ENCODE data around the gene AUTS2. TPM values are rescaled to one million over a fixed set of nuclear protein-coding genes. Genes with fewer than 3 reads are reported as not detected.

AUTS2 gene
- total RNA-seq, 3 donors from 2014 or later, result 31.2 to 67.6 (median 36.5) TPM

GRCh38 chr7:69668339-69668870 is 70.1 kb downstream of the AUTS2 start:
- H3K4me3 ChIP-seq, result no peak overlapping the region
- no peak for ATAC-seq
- intact Hi-C loops (cut with DNase I, micrococcal nuclease), result no loop called here
- no peak for DNase-seq
- no peaks in the 10 kb centered on the region for H3K9me3 ChIP-seq
- no peaks in the 10 kb centered on the region for H3K4me1 ChIP-seq (ENCODE audit: low read depth)
- no peaks in the 10 kb centered on the region for H3K36me3 ChIP-seq (ENCODE audit: low read depth)
- no peak for TF ChIP-seq CTCF (IDR thresholded peaks at IDR 0.05)

DNA sequence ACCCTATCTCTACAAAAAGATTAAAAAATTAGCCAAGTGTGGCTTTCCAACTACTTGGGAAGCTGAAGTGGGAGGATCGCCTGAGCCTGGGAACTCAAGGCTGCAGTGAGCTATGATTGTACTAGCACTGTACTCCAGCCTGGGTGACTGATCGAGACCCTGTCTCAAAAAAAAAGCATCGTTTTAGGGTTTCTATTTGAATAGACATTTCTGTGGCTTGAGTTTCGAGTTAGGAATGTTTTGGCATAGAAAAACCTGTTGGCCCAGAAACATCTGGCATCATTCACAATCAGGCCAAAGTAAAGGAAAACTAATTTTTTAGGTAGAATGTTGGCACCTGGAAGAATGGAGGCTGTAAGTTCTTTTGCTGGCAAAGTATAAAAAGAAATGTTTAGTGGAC is 72.4 kb downstream of the AUTS2 start:
- DNase-seq (no peak), ATAC-seq (no peak)
- no peaks in the 10 kb centered on the region for H3K4me1 ChIP-seq (ENCODE audit: low read depth)
- no peak overlapping the region for H3K4me3 ChIP-seq
- TF ChIP-seq CTCF (IDR thresholded peaks at IDR 0.05), result no peak
- H3K9me3 ChIP-seq, result no peaks in the 10 kb centered on the region
- intact Hi-C loops (cut with DNase I, micrococcal nuclease), result no loop called here
- H3K36me3 ChIP-seq (ENCODE audit: low read depth), result no peaks in the 10 kb centered on the region

DNA sequence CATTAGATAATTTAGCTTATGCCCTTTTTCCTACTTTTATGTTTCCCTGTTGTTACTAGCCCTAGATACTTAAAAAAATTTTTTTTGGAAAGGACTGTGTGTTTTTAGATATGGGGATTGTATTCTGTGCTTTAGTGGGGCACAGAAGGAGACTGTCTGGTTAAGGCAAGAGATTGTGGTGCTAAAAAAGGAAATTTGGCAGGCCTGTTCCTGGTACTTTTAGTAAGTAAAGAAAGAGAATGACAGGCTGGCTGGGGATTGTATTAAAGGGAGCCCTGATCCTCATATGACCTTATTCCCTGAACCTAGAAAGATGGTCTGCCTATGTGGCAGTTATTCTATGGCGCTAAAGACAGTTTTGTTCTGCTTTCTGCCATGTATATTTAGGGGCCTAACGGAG is 74.8 kb downstream of the AUTS2 start:
- H3K36me3 ChIP-seq (ENCODE audit: low read depth), result no peaks in the 10 kb centered on the region
- H3K9me3 ChIP-seq, result no peaks in the 10 kb centered on the region
- no peak for ATAC-seq
- intact Hi-C loops (cut with DNase I, micrococcal nuclease), result no loop called here
- TF ChIP-seq CTCF (IDR thresholded peaks at IDR 0.05), result no peak
- no peak overlapping the region for H3K4me3 ChIP-seq
- DNase-seq, result no peak
- no peaks in the 10 kb centered on the region for H3K4me1 ChIP-seq (ENCODE audit: low read depth)

DNA sequence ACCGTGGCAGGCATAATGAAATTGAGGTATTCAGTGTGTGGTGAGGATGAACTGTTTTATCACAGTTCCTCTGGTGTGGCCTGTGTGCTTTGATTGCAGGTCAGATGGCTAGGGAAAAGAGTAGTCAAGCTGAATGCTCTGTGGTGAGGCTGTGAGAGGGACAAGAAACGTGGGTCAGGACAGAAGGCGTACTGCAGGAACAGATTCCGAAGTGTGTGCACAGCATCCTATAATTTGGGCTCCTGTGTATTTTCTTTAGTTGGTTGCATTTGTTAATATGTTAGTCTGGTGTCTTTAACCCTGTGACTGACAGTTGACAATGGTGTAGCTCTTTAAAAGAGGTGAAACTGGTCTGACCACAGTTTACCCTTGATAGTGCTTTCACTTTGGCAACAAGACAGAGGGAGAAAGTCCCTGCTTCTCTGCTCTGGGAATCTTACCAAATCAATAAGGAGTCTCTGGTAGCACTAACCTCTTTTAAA is 76.5 kb downstream of the AUTS2 start:
- Histone ChIP-seq H3K4me3 (no peak overlapping the region), H3K9me3 (no peaks in the 10 kb centered on the region), H3K36me3 (ENCODE audit: low read depth) (no peaks in the 10 kb centered on the region), H3K4me1 (ENCODE audit: low read depth) (no peaks in the 10 kb centered on the region)
- TF ChIP-seq CTCF (IDR thresholded peaks at IDR 0.05), result no peak
- DNase-seq (no peak), ATAC-seq (no peak)
- intact Hi-C loops (cut with DNase I, micrococcal nuclease), result no loop called here

DNA sequence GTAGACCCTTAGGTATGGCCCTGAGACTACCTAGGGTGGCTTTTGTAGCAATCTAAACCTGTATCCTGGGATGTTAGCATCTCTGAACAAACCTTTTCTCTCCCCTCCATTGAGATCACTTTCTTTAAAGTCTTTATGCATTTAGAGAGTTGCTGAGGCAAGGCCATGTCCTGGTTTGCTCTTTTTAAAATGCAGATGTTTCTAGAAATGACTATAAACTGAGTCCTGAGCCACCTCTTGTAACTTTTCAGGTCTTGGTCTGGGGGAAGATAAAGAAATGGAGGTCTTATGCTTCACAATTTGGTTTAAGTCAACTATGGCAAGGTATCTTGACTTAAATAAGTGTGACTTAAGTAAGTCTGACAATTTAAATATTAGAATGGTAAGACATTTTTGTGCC is 78.0 kb downstream of the AUTS2 start:
- intact Hi-C loops (cut with DNase I, micrococcal nuclease), result no loop called here
- TF ChIP-seq CTCF (IDR thresholded peaks at IDR 0.05), result no peak
- ATAC-seq (no peak), DNase-seq (no peak)
- Histone ChIP-seq H3K4me3 (no peak overlapping the region), H3K4me1 (ENCODE audit: low read depth) (no peaks in the 10 kb centered on the region), H3K9me3 (no peaks in the 10 kb centered on the region), H3K36me3 (ENCODE audit: low read depth) (no peaks in the 10 kb centered on the region)
